H1 (cell line): ENCODE results near the gene CRYGN. TPM values are rescaled to one million over a fixed set of nuclear protein-coding genes. Genes with fewer than 3 reads are reported as not detected.

Experiments
- CTCF ChIA-PET: fragments of 300-600 bp; sonication (Branson Sonifier 250); formaldehyde crosslinking; loops from one replicate; lab custom pipeline; 2021; ENCODE audit not compliant: partially characterized antibody; lab: Charles Lee
- POLR2A ChIA-PET: fragments of 300-600 bp; sonication (Branson Sonifier 250); formaldehyde crosslinking; loops from one replicate; lab custom pipeline; 2021; ENCODE audit warnings: inconsistent platforms; ENCODE audit not compliant: partially characterized antibody; lab: Charles Lee
- DNase-seq, 2 experiments: peaks; one replicate each; pipeline versions ENCODE4 v3.0.0 to v3.0.0-alpha.2; 2010 to 2022; ENCODE audit warnings: low spot score in 2 of 2, low read depth in 1 of 2, mixed read lengths in 1 of 2
- FAIRE-seq: peaks from 2 replicates; lab custom pipeline; 2011; peaks lifted over from hg19 to GRCh38; lab: Jason Lieb, UNC
- H2AFZ ChIP-seq: 2 replicates; pipeline ENCODE4 v1.8.1; 2012; ENCODE audit warnings: low read length, inconsistent platforms
- H2AK5ac ChIP-seq: 2 replicates; pipeline ENCODE4 v1.6.1; 2013; ENCODE audit warnings: low read depth, low read length
- H2BK120ac ChIP-seq: replicated peaks from 2 replicates; pipeline ENCODE3; 2013; ENCODE audit warnings: low read depth, low read length, inconsistent platforms
- H2BK12ac ChIP-seq: 2 replicates; pipeline ENCODE4 v1.6.1; 2013; ENCODE audit warnings: low read depth, low read length
- H2BK15ac ChIP-seq: 2 replicates; pipeline ENCODE4 v1.6.1; 2013; ENCODE audit warnings: low read length
- H2BK20ac ChIP-seq: 2 replicates; pipeline ENCODE4 v1.6.1; 2013; ENCODE audit warnings: low read length
- H2BK5ac ChIP-seq: 2 replicates; pipeline ENCODE4 v1.6.1; 2013; ENCODE audit warnings: low read depth, low read length
- H3K14ac ChIP-seq: 2 replicates; pipeline ENCODE4 v1.6.1; 2013; ENCODE audit warnings: inconsistent platforms; ENCODE audit not compliant: insufficient read length
- H3K18ac ChIP-seq: 2 replicates; pipeline ENCODE4 v1.6.1; 2013; ENCODE audit warnings: low read length; ENCODE audit errors: extremely low read depth
- H3K23ac ChIP-seq: 2 replicates; pipeline ENCODE4 v1.6.1; 2013; ENCODE audit warnings: inconsistent platforms; ENCODE audit not compliant: insufficient read length
- H3K23me2 ChIP-seq: 2 replicates; pipeline ENCODE4 v1.6.1; 2013; ENCODE audit warnings: low read depth, low read length
- H3K27ac ChIP-seq: 2 replicates; pipeline ENCODE4 v1.6.1; 2011; ENCODE audit warnings: low read depth, low read length, inconsistent platforms
- H3K27me3 ChIP-seq, 4 experiments: replicated peaks in 1 of 4; 1 replicate in 1 of 4; 2 replicates in 3 of 4; pipeline versions ENCODE4 v1.6.1 to v1.8.1; 2011 to 2013; ENCODE audit warnings: low read length in 3 of 4, mild to moderate bottlenecking in 3 of 4, inconsistent platforms in 2 of 4, mixed read lengths in 2 of 4, moderate library complexity in 1 of 4; ENCODE audit not compliant: control insufficient read depth in 3 of 4, insufficient read depth in 3 of 4; ENCODE audit errors: extremely low read depth in 1 of 4
- H3K36me3 ChIP-seq, 4 experiments: 2 replicates each; pipeline versions ENCODE4 v1.6.1 to v1.8.1; 2011 to 2013; ENCODE audit warnings: mild to moderate bottlenecking in 4 of 4, low read length in 3 of 4, moderate library complexity in 2 of 4, control low read depth in 1 of 4, inconsistent platforms in 1 of 4; ENCODE audit not compliant: insufficient read depth in 4 of 4, control insufficient read depth in 2 of 4
- H3K4ac ChIP-seq: replicated peaks from 2 replicates; pipeline ENCODE3; 2013; ENCODE audit warnings: low read length, low read depth, mixed read lengths, inconsistent platforms; ENCODE audit not compliant: insufficient read length
- H3K4me1 ChIP-seq, 4 experiments: replicated peaks in 1 of 4; 1 replicate in 1 of 4; 2 replicates in 3 of 4; pipeline versions ENCODE4 v1.6.1 to v1.8.1; 2011 to 2013; ENCODE audit warnings: low read length in 3 of 4, inconsistent platforms in 2 of 4, mixed read lengths in 1 of 4; ENCODE audit not compliant: insufficient read depth in 4 of 4, control insufficient read depth in 3 of 4
- H3K4me2 ChIP-seq, 2 experiments: 2 replicates each; pipeline versions ENCODE4 v1.6.1 to v1.8.1; 2011 to 2013; ENCODE audit warnings: low read depth in 2 of 2, low read length in 2 of 2, control low read depth in 1 of 2, inconsistent platforms in 1 of 2, mild to moderate bottlenecking in 1 of 2; ENCODE audit not compliant: insufficient read depth in 1 of 2
- H3K4me3 ChIP-seq, 4 experiments: fragments of 200-600, 300-600 bp in 1 of 4; sonication (generic), shearing (Covaris generic), sonication (Bioruptor Twin) in 1 of 4; 2 replicates each; pipeline versions ENCODE4 v1.5.1 to v1.8.1; 2011 to 2016; ENCODE audit warnings: low read length in 4 of 4, low read depth in 3 of 4, control low read depth in 2 of 4, inconsistent platforms in 2 of 4, mild to moderate bottlenecking in 2 of 4, mixed read lengths in 1 of 4, moderate library complexity in 1 of 4; ENCODE audit not compliant: insufficient read depth in 2 of 4; ENCODE audit errors: extremely low read depth in 1 of 4
- H3K56ac ChIP-seq: replicated peaks from 2 replicates; pipeline ENCODE3; 2013; ENCODE audit warnings: low read depth, mild to moderate bottlenecking, mixed read lengths, low read length, inconsistent platforms; ENCODE audit not compliant: insufficient read length
- H3K79me1 ChIP-seq: 2 replicates; pipeline ENCODE4 v1.6.1; 2013; ENCODE audit warnings: low read depth, low read length, control low read depth
- H3K79me2 ChIP-seq, 2 experiments: 2 replicates each; pipeline versions ENCODE4 v1.6.1 to v1.8.1; 2012 to 2013; ENCODE audit warnings: low read length in 2 of 2, mild to moderate bottlenecking in 2 of 2, inconsistent platforms in 1 of 2; ENCODE audit not compliant: insufficient read depth in 2 of 2, control insufficient read depth in 1 of 2
- H3K9ac ChIP-seq, 4 experiments: replicated peaks in 1 of 4; 1 replicate in 1 of 4; 2 replicates in 3 of 4; pipeline versions ENCODE4 v1.6.1 to v1.8.1; 2011 to 2013; ENCODE audit warnings: low read depth in 3 of 4, low read length in 3 of 4, control low read depth in 2 of 4, mild to moderate bottlenecking in 2 of 4, moderate library complexity in 2 of 4, inconsistent platforms in 1 of 4; ENCODE audit errors: extremely low read depth in 1 of 4
- H3K9me3 ChIP-seq, 2 experiments: 2 replicates each; pipeline versions ENCODE4 v1.6.1 to v1.8.1; 2012 to 2013; ENCODE audit warnings: mild to moderate bottlenecking in 2 of 2, moderate library complexity in 2 of 2, control low read depth in 1 of 2, inconsistent platforms in 1 of 2, low read depth in 1 of 2, low read length in 1 of 2, mixed read lengths in 1 of 2; ENCODE audit not compliant: insufficient read depth in 2 of 2
- H4K20me1 ChIP-seq, 2 experiments: replicated peaks in 1 of 2; 2 replicates each; pipeline versions ENCODE3 to v1.8.1; 2011 to 2013; ENCODE audit warnings: inconsistent platforms in 2 of 2, low read length in 2 of 2, mild to moderate bottlenecking in 1 of 2; ENCODE audit not compliant: insufficient read depth in 2 of 2, control insufficient read depth in 1 of 2
- H4K5ac ChIP-seq: 2 replicates; pipeline ENCODE4 v1.6.1; 2013; ENCODE audit warnings: low read length, low read depth, mixed read lengths, inconsistent platforms; ENCODE audit not compliant: insufficient read length
- H4K8ac ChIP-seq: 2 replicates; pipeline ENCODE4 v1.8.0; 2013; ENCODE audit warnings: mild to moderate bottlenecking, moderate library complexity, low read length, inconsistent platforms; ENCODE audit not compliant: insufficient read depth; ENCODE audit errors: extremely low read depth
- H4K91ac ChIP-seq: replicated peaks from 2 replicates; pipeline ENCODE3; 2013; ENCODE audit warnings: low read length, mixed read lengths, inconsistent platforms; ENCODE audit not compliant: insufficient read length
- ASH2L ChIP-seq: fragments of 200-600, 300-600 bp; sonication (generic); IDR thresholded peaks from one replicate; pipeline ENCODE4 v1.7.1; 2017; ENCODE audit warnings: low read length
- EGR1 ChIP-seq: IDR thresholded peaks from 2 replicates; pipeline ENCODE4 v1.6.1; 2011; ENCODE audit warnings: low read depth, low read length, borderline replicate concordance
- FOSL1 ChIP-seq: IDR thresholded peaks from 2 replicates; pipeline ENCODE4 v1.6.1; 2011; ENCODE audit warnings: mild to moderate bottlenecking, low read depth, low read length, moderate library complexity; ENCODE audit not compliant: insufficient read depth
- GTF2F1 ChIP-seq: IDR thresholded peaks from 2 replicates; pipeline ENCODE4 v1.6.1; 2012; ENCODE audit warnings: low read depth, low read length, improper control_type of control experiment, borderline replicate concordance
- JUN ChIP-seq: IDR thresholded peaks from 2 replicates; pipeline ENCODE4 v1.6.1; 2011; ENCODE audit warnings: low read depth, mild to moderate bottlenecking, improper control_type of control experiment, low read length
- MAFK ChIP-seq: IDR thresholded peaks from 2 replicates; pipeline ENCODE4 v1.6.1; 2012; ENCODE audit warnings: low read depth, mild to moderate bottlenecking, improper control_type of control experiment, low read length
- POLR2AphosphoS5 ChIP-seq: IDR thresholded peaks from 2 replicates; pipeline ENCODE4 v1.6.1; 2011; ENCODE audit warnings: low read depth, low read length
- POU5F1 ChIP-seq: IDR thresholded peaks from 2 replicates; pipeline ENCODE4 v1.6.1; 2011; ENCODE audit warnings: low read depth, mild to moderate bottlenecking, low read length, moderate library complexity
- RNF2 ChIP-seq: fragments of 200-900, 300-1000 bp; sonication (generic); IDR thresholded peaks from 2 replicates; pipeline ENCODE4 v1.7.1; 2016; ENCODE audit warnings: borderline replicate concordance, low read depth, mild to moderate bottlenecking, antibody characterized with exemption, low read length; ENCODE audit not compliant: poor library complexity, severe bottlenecking; ENCODE audit errors: missing control alignments
- SAP30 ChIP-seq: fragments of 300-600 bp; sonication (generic); IDR thresholded peaks from 2 replicates; pipeline ENCODE4 v1.7.1; 2012; ENCODE audit warnings: low read length, moderate library complexity, mild to moderate bottlenecking, inconsistent platforms; ENCODE audit not compliant: insufficient read depth, insufficient replicate concordance
- SP4 ChIP-seq: IDR thresholded peaks from 2 replicates; pipeline ENCODE4 v1.6.1; 2012; ENCODE audit warnings: low read length, inconsistent platforms
- SUZ12 ChIP-seq: fragments of 200-600 bp; sonication (generic); IDR thresholded peaks from 2 replicates; pipeline ENCODE4 v1.6.1; 2012; ENCODE audit warnings: mild to moderate bottlenecking, inconsistent platforms, low read length, moderate library complexity, mixed read lengths
- TAF7 ChIP-seq: optimal IDR thresholded peaks from 2 replicates; pipeline ENCODE3; 2011; ENCODE audit warnings: low read depth, mild to moderate bottlenecking, inconsistent platforms, low read length, moderate library complexity, borderline replicate concordance
- WGBS, 2 experiments: shearing (Covaris generic) in 1 of 2; methylation state at CpG; one replicate each; pipeline versions ENCODE4 v1.1.6 to v1.1.7; 2013 to 2015; ENCODE audit warnings: low lambda C conversion rate in 2 of 2, mixed read lengths in 2 of 2, inconsistent platforms in 1 of 2, low coverage in 1 of 2, missing lambda C conversion rate in 1 of 2; ENCODE audit not compliant: insufficient replicate concordance in 2 of 2, insufficient coverage in 1 of 2, insufficient read length in 1 of 2; ENCODE audit errors: extremely low coverage in 1 of 2, missing lambda C conversion rate in 1 of 2; 5-methylcytosine and 5-hydroxymethylcytosine counted together
- polyA plus RNA-seq, 7 experiments: library from polyadenylated mRNA; depleted of rRNA in 3 of 7; stranded (reverse) in 5 of 7; unstranded in 2 of 7; fragments of >200 nt in 5 of 7; fragments of 200-250 nt in 2 of 7; gene quantifications; 1 replicate in 5 of 7; 2 replicates in 1 of 7; 4 replicates in 1 of 7; pipeline versions ENCODE4 v1.2.1 to v1.2.3, GENCODE V29; 2011 to 2013; ENCODE audit warnings: missing spikeins in 2 of 7, mixed read lengths in 2 of 7
- total RNA-seq: library from RNA; stranded (reverse); fragmentation: NEBNext Ultra II Directional; extraction: Animal tissue kit (Norgen Biotek cat#: 25700); gene quantifications from 2 replicates; pipeline ENCODE4 v1.2.1, GENCODE V29; 2021

CRYGN gene
- total and polyA plus RNA-seq, 2 of the 8 experiments (the other 6 are each of a cell fraction or from before 2014, with no cell fraction given), result 0.98 to 1.6 TPM

- Histone ChIP-seq H3K56ac (no peak overlapping the region), H4K8ac (peak overlapping the region; percentile 87), H3K79me1 (no peaks in the 10 kb centered on the region), H3K4me3 (no peak overlapping the region), H3K14ac (no peak overlapping the region), H2BK120ac (no peak overlapping the region), H4K91ac (peak overlapping the region; percentile 58), H3K9ac (no peak overlapping the region), H2BK15ac (peak overlapping the region; percentile 48), H3K79me2 (no peaks in the 10 kb centered on the region), H2BK5ac (peak overlapping the region; percentile 68; the same call in 1 of the 2 replicates), H2AFZ (0 out of 2 replicates have a peak overlapping the region, but pooled peaks have one; percentile 64), H2BK12ac (peak overlapping the region; percentile 97; the same call in 1 of the 2 replicates), H3K9me3 (peaks cover 3 to 10% of the 10 kb centered on the region in 2 experiments; a peak in 3 of 4 replicates), H2AK5ac (no peak overlapping the region), H3K23ac (no peak overlapping the region), H3K27me3 (peaks cover 0 to under 1% (median under 1%) of the 10 kb centered on the region in 4 experiments; a peak in 3 of 7 replicates), H3K23me2 (no peaks in the 10 kb centered on the region; the same call in 1 of the 2 replicates), H4K5ac (no peak overlapping the region), H3K4ac (no peak overlapping the region), H3K4me2 (no peak overlapping the region), H3K18ac (no peak overlapping the region; the same call in 1 of the 2 replicates), H2BK20ac (0 out of 2 replicates have a peak overlapping the region, but pooled peaks have one; percentile 95), H3K4me1 (peaks cover 4 to 28% (median 18%) of the 10 kb centered on the region in 4 experiments), H3K36me3 (no peaks in the 10 kb centered on the region), H3K27ac (no peak overlapping the region), H4K20me1 (no peaks in the 10 kb centered on the region)
- FAIRE-seq (no peak), DNase-seq (no peak)
- CTCF ChIA-PET, result interaction anchor here (1.2 to 13.7 kb wide), 3 partner anchors 13 to 79 kb away, joined by 3 to 185 read pairs (median 6); partner anchors contain the start of gene CRYGN
- WGBS, 2 experiments, result 77% methylated on average over 13 of the region's 13 CpGs; no CpG with 5 or more reads in 1 of the 2 experiments
- POLR2A ChIA-PET, result interaction anchor here (0.8 to 1.8 kb wide), 4 partner anchors 9 to 25 kb away, joined by 3 to 6 read pairs (median 4); no protein-coding TSS in a partner anchor
- TF ChIP-seq GTF2F1 (no peak), ASH2L (no peak), POLR2AphosphoS5 (no peak), SUZ12 (no peak), POU5F1 (no peak), FOSL1 (no peak), TAF7 (no peak), EGR1 (no peak), RNF2 (no peak), MAFK (no peak), JUN (no peak), SAP30 (no peak), SP4 (no peak)
Observed at GRCh38 chr7:151453326-151453791, 13.4 kb upstream of the CRYGN start.
